Liver (tissue), 9 donors: ENCODE data around the gene KIR3DL2. TPM values are rescaled to one million over a fixed set of nuclear protein-coding genes. Genes with fewer than 3 reads are reported as not detected.
"Not testable (repeated sequence)": the region's sequence is repeated elsewhere in the genome, so short reads cannot be mapped to it uniquely, and the experiment has no call there.

Experiments used
- DNase-seq: peaks from one replicate; pipeline ENCODE4 v3.0.0-alpha.2; 2017; ENCODE audit warnings: low spot score
- H3K27ac ChIP-seq, 2 donors: one replicate each; pipeline ENCODE4 v1.7.0; 2013; ENCODE audit warnings: inconsistent platforms in 2 of 2, low read length in 2 of 2, control low read depth in 1 of 2, low read depth in 1 of 2, mild to moderate bottlenecking in 1 of 2
- H3K27me3 ChIP-seq, 4 donors: one replicate each; pipeline versions ENCODE4 v1.6.1 to v1.7.0; 2013; ENCODE audit warnings: low read length in 3 of 4, inconsistent platforms in 1 of 4, mild to moderate bottlenecking in 1 of 4, moderate library complexity in 1 of 4; ENCODE audit not compliant: control insufficient read depth in 4 of 4, insufficient read depth in 4 of 4
- H3K36me3 ChIP-seq, 4 donors: one replicate each; pipeline versions ENCODE4 v1.6.1 to v1.7.0; 2013; ENCODE audit warnings: low read length in 3 of 4, mild to moderate bottlenecking in 3 of 4, low read depth in 1 of 4, moderate library complexity in 1 of 4; ENCODE audit not compliant: control insufficient read depth in 4 of 4, insufficient read depth in 3 of 4
- H3K4me1 ChIP-seq, 4 donors: one replicate each; pipeline versions ENCODE4 v1.6.1 to v1.7.0; 2013; ENCODE audit warnings: low read length in 3 of 4, mild to moderate bottlenecking in 3 of 4, moderate library complexity in 1 of 4; ENCODE audit not compliant: control insufficient read depth in 4 of 4, insufficient read depth in 4 of 4
- H3K4me3 ChIP-seq, 3 donors: one replicate each; pipeline versions ENCODE4 v1.6.1 to v1.7.0; 2013; ENCODE audit warnings: low read length in 3 of 3, control low read depth in 1 of 3, low read depth in 1 of 3, mild to moderate bottlenecking in 1 of 3
- H3K9ac ChIP-seq, 2 donors: one replicate each; pipeline ENCODE4 v1.7.0; 2013; ENCODE audit warnings: low read length in 2 of 2, mild to moderate bottlenecking in 2 of 2, moderate library complexity in 2 of 2, control low read depth in 1 of 2, low read depth in 1 of 2
- H3K9me3 ChIP-seq, 4 donors: one replicate each; pipeline versions ENCODE4 v1.6.1 to v1.7.0; 2013; ENCODE audit warnings: low read length in 3 of 4; ENCODE audit not compliant: control insufficient read depth in 4 of 4
- ATF3 ChIP-seq: IDR thresholded peaks from 2 replicates; pipeline ENCODE4 v1.6.1; 2016; ENCODE audit warnings: antibody characterized with exemption
- CTCF ChIP-seq: fragments of 150-350 bp; IDR thresholded peaks from 2 replicates; pipeline ENCODE4 v1.5.1; 2017; ENCODE audit warnings: improper control_type of control experiment, low read depth, low read length; ENCODE audit not compliant: missing input control
- EGR1 ChIP-seq, 2 donors: IDR thresholded peaks; 2 replicates each; pipeline ENCODE4 v1.6.1; 2016 to 2018; ENCODE audit warnings: antibody characterized with exemption in 2 of 2, low read depth in 2 of 2
- FOXA1 ChIP-seq: IDR thresholded peaks from 2 replicates; pipeline ENCODE4 v1.6.1; 2016; ENCODE audit warnings: antibody characterized with exemption
- FOXA2 ChIP-seq: IDR thresholded peaks from 2 replicates; pipeline ENCODE4 v1.6.1; 2016; ENCODE audit warnings: antibody characterized with exemption
- GABPA ChIP-seq, 2 donors: IDR thresholded peaks in 1 of 2; conservative IDR thresholded peaks in 1 of 2; 2 replicates each; pipeline ENCODE4 v1.6.1; 2016; ENCODE audit warnings: antibody characterized with exemption in 2 of 2, mild to moderate bottlenecking in 1 of 2, moderate library complexity in 1 of 2
- HNF4A ChIP-seq, 2 donors: conservative IDR thresholded peaks; 2 replicates each; pipeline ENCODE4 v1.6.1; 2016; ENCODE audit warnings: antibody characterized with exemption in 2 of 2, mild to moderate bottlenecking in 2 of 2
- HNF4G ChIP-seq: IDR thresholded peaks from 2 replicates; pipeline ENCODE4 v1.6.1; 2016; ENCODE audit warnings: antibody characterized with exemption
- JUND ChIP-seq, 2 donors: IDR thresholded peaks; 2 replicates each; pipeline ENCODE4 v1.6.1; 2016; ENCODE audit warnings: antibody characterized with exemption in 2 of 2
- REST ChIP-seq: IDR thresholded peaks from 2 replicates; pipeline ENCODE4 v1.6.1; 2016; ENCODE audit warnings: antibody characterized with exemption, mild to moderate bottlenecking
- YY1 ChIP-seq: IDR thresholded peaks from 2 replicates; pipeline ENCODE4 v1.6.1; 2016; ENCODE audit warnings: antibody characterized with exemption, mild to moderate bottlenecking
- WGBS: extraction: QIAGEN DNeasy Blood & Tissue Kit; methylation state at CpG from one replicate; pipeline ENCODE4 v1.1.7; 2013; 5-methylcytosine and 5-hydroxymethylcytosine counted together
- polyA plus RNA-seq, 2 donors: library from polyadenylated mRNA; stranded (reverse) in 1 of 2; unstranded in 1 of 2; fragments of 200-250 nt in 1 of 2; fragments of >200 nt in 1 of 2; fragmentation: Nextera tagmentation in 1 of 2; extraction: Ambion mirVana in 1 of 2; gene quantifications; one replicate each; pipeline versions ENCODE4 v1.2.1 to v1.2.3, GENCODE V29; 2013 to 2015
- total RNA-seq, 2 donors: library from RNA; depleted of rRNA; stranded (reverse); fragments of >200 nt; gene quantifications; one replicate each; pipeline ENCODE4 v1.2.3, GENCODE V29; 2014
- donor health status: healthy.
- donor health status: healthy.
- donor health status: healthy.
- donor health status: healthy.
- donor health status: healthy.

KIR3DL2 gene
- total and polyA plus RNA-seq, 4 donors = 0.08 TPM; not detected in 3

GRCh38 chr19:54817670-54818536 is 32.3 kb upstream of the KIR3DL2 start:
- Histone ChIP-seq H3K9ac (no peak overlapping the region), H3K27me3 (no peaks in the 10 kb centered on the region), H3K9me3 (no peaks in the 10 kb centered on the region), H3K4me1 (no peaks in the 10 kb centered on the region), H3K27ac (no peak overlapping the region), H3K36me3 (no peaks in the 10 kb centered on the region), H3K4me3 (no peak overlapping the region)
- DNase-seq = no peak
- TF ChIP-seq FOXA2 (no peak), HNF4A (conservative IDR thresholded peaks at IDR 0.05) (no peak), CTCF (no peak), ATF3 (no peak), GABPA (IDR thresholded peaks at IDR 0.05 in 1 of 2, conservative IDR thresholded peaks at IDR 0.05 in 1 of 2) (no peak), HNF4G (no peak), YY1 (no peak), EGR1 (IDR thresholded peaks at IDR 0.05; ENCODE audit: low read depth in 2 of 2) (no peak), JUND (IDR thresholded peaks at IDR 0.05) (no peak), REST (no peak), FOXA1 (no peak)
- WGBS = 83% methylated on average over 15 of the region's 15 CpGs

- DNase-seq, H3K27me3 ChIP-seq, H3K27ac ChIP-seq, H3K4me3 ChIP-seq, H3K9ac ChIP-seq, H3K9me3 ChIP-seq, H3K4me1 ChIP-seq, H3K36me3 ChIP-seq: not testable (repeated sequence)
- WGBS = 53% methylated on average over 4 of the region's 4 CpGs
Observed at GRCh38 chr19:54824416-54824815, 25.8 kb upstream of the KIR3DL2 start.

- 53% methylated on average over 7 of the region's 7 CpGs for WGBS
- not testable (repeated sequence) for H3K4me3 ChIP-seq, H3K9me3 ChIP-seq, H3K4me1 ChIP-seq, H3K36me3 ChIP-seq, H3K27ac ChIP-seq, H3K9ac ChIP-seq, DNase-seq, H3K27me3 ChIP-seq
Observed at GRCh38 chr19:54825326-54825725, 24.9 kb upstream of the KIR3DL2 start.

GRCh38 chr19:54828064-54828463 is 22.2 kb upstream of the KIR3DL2 start:
- not testable (repeated sequence) for H3K27me3 ChIP-seq, H3K4me1 ChIP-seq, DNase-seq, H3K9me3 ChIP-seq, H3K36me3 ChIP-seq, H3K27ac ChIP-seq, H3K4me3 ChIP-seq, H3K9ac ChIP-seq
- 63% methylated on average over 7 of the region's 8 CpGs for WGBS

- not testable (repeated sequence) for H3K4me3 ChIP-seq, H3K9me3 ChIP-seq, DNase-seq, H3K4me1 ChIP-seq, H3K27ac ChIP-seq, H3K9ac ChIP-seq, H3K36me3 ChIP-seq, H3K27me3 ChIP-seq
- WGBS = 87% methylated on average over 14 of the region's 14 CpGs
Observed at GRCh38 chr19:54832496-54832895, 17.7 kb upstream of the KIR3DL2 start, which contains the start of gene KIR2DS4. Gene KIR2DS4, plus strand, starts transcription at chr19:54832676.
